K562 treated with DMSO at 1 percent for 24 hours (cell line): Measurements from ENCODE around the gene ZFP30. TPM values are rescaled to one million over a fixed set of nuclear protein-coding genes. Genes with fewer than 3 reads are reported as not detected.

Experiments used
- total RNA-seq: library from RNA; unstranded; fragments of 300-600 nt; gene quantifications from 2 replicates; pipeline ENCODE4 v1.2.3, GENCODE V29; 2022; ENCODE audit warnings: low read depth; ENCODE audit not compliant: insufficient read depth

ZFP30 gene
- total RNA-seq: 1.9 and 5.6 TPM in 2 replicates

DNA sequence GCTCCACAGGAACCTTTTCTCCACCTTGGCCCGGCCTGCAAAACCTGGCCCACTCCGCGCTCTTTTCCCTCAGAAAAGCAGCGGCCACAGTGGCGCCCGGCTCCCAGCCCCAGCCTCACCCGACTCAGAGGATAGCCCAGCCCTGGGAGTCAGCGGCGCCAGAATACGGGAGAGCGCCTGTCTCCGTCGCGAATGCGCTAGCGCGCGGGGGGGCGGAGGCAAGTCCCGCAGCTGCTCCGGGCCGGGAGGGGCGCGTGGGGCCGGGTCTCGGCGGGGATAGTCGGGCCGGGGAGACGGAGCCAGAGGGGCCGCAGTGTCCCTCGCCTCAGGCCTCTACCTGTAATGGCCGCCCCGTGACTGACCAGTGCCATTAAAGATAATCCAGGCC lies at the start of gene ZFP30:
Gene ZFP30, minus strand, starts transcription at position 165 of the 388 bp plus-strand sequence. CDS start 7,643 bp downstream, outside the sequence.

DNA sequence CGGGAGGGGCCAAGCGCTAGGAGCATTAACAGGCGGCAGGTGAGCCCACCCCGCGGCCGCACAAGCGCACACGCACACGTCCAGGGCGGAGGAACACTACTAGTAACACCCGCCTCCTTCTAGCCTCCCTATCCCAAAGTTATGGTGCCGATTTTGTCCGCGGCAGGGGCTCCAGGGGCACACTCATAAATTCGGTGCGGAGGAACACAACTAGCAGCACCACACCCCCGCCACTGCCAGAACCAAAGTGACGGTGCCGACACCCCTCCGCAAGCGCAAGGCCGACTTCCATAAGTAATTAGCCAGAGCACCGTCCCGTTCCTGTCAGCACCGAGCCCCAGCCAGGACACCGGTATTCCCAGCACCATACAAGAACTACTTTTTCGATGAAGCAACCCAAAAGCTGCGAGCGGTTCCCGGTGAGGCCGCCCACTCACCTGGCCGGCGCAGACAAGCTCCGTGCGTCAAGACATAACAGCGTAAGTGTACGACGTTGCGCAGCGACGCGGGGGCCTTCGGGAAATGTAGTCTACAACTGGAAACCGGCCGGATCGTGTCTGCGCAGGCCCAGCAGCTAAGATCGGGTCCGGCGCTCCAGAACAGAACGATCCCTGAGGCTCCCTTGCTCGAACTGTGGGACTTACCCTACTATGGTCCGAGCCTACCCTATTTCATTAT lies 60.8 kb downstream of the ZFP30 start, which contains the start of the genes ZNF540 and ZNF571:
Gene ZNF540, plus strand, starts transcription at position 573 of the 678 bp plus-strand sequence. CDS start 3,572 bp downstream, outside the sequence.
Gene ZNF571, minus strand, starts transcription at position 489 of the 678 bp plus-strand sequence. CDS start 8,116 bp downstream, outside the sequence.

Other genes with a start within 250 kb of the ZFP30 start
- 1.2 and 2.9 TPM in 2 replicates for gene ZNF569, start 188.0 kb downstream of the ZFP30 start, total RNA-seq
- gene ZNF570, start 186.1 kb downstream of the ZFP30 start, total RNA-seq: 0.37 and 0.45 TPM in 2 replicates
- gene ZNF793, start 148.5 kb downstream of the ZFP30 start, total RNA-seq: 0.63 TPM in 1 of 2 replicates, not detected in the other
- 0.90 and 0.98 TPM in 2 replicates for gene ZNF571, start 60.7 kb downstream of the ZFP30 start, total RNA-seq
- 0.20 and 0.36 TPM in 2 replicates for gene ZNF540, start 60.6 kb downstream of the ZFP30 start, total RNA-seq
- gene ZNF607, start 64.3 kb upstream of the ZFP30 start, total RNA-seq: 2.4 and 5.2 TPM in 2 replicates
- 0.37 TPM in 1 of 2 replicates, not detected in the other for gene ZNF573, start 124.1 kb upstream of the ZFP30 start, total RNA-seq